Neural progenitor cell (in vitro differentiated cells): ENCODE measurements around the gene ZFR2. TPM values are rescaled to one million over a fixed set of nuclear protein-coding genes. Genes with fewer than 3 reads are reported as not detected.
"Not testable (repeated sequence)": the region's sequence is repeated elsewhere in the genome, so short reads cannot be mapped to it uniquely, and the experiment has no call there.

ENCODE experiments used
- DNase-seq: peaks from one replicate; pipeline ENCODE4 v3.0.0-alpha.2; 2016; ENCODE audit warnings: low spot score
- H2AFZ ChIP-seq: fragments of 200-600 bp; sonication (generic); replicated peaks from 2 replicates; pipeline ENCODE4 v1.6.1; 2016; ENCODE audit warnings: antibody characterized with exemption
- H3F3A ChIP-seq: fragments of 200-600 bp; sonication (generic); 2 replicates; pipeline ENCODE4 v1.6.1; 2016; ENCODE audit warnings: antibody characterized with exemption, low read depth
- H3K27ac ChIP-seq: fragments of 200-600 bp; sonication (generic); 2 replicates; pipeline ENCODE4 v1.5.1; 2016; ENCODE audit warnings: mild to moderate bottlenecking
- H3K27me3 ChIP-seq: fragments of 200-600 bp; sonication (generic); 2 replicates; pipeline ENCODE4 v1.6.1; 2016; ENCODE audit warnings: mild to moderate bottlenecking, moderate library complexity
- H3K36me3 ChIP-seq: fragments of 200-600 bp; sonication (generic); 2 replicates; pipeline ENCODE4 v1.5.1; 2016
- H3K4me1 ChIP-seq: fragments of 200-600 bp; sonication (generic); 2 replicates; pipeline ENCODE4 v1.6.1; 2016; ENCODE audit warnings: mixed run types
- H3K4me2 ChIP-seq: fragments of 200-600 bp; sonication (generic); 2 replicates; pipeline ENCODE4 v1.6.1; 2016
- H3K4me3 ChIP-seq: fragments of 200-600 bp; sonication (generic); 2 replicates; pipeline ENCODE4 v1.5.1; 2016
- H3K79me2 ChIP-seq: fragments of 200-600 bp; sonication (generic); 2 replicates; pipeline ENCODE4 v1.6.1; 2016; ENCODE audit warnings: low read depth
- H3K9ac ChIP-seq: fragments of 200-600 bp; sonication (generic); 2 replicates; pipeline ENCODE4 v1.6.1; 2016
- H3K9me3 ChIP-seq: fragments of 200-600 bp; sonication (generic); 2 replicates; pipeline ENCODE4 v1.5.1; 2016; ENCODE audit warnings: low read depth
- H4K20me1 ChIP-seq: fragments of 200-600 bp; sonication (generic); 2 replicates; pipeline ENCODE4 v1.6.1; 2016; ENCODE audit warnings: low read depth
- H3K27ac Mint-ChIP-seq: 3 replicates; pipeline ENCODE4 v1.8.0; 2021; ENCODE audit warnings: mixed read lengths
- H3K27me3 Mint-ChIP-seq: 2 replicates; pipeline ENCODE4 v1.8.0; 2022; ENCODE audit warnings: low read depth, mild to moderate bottlenecking, inconsistent platforms, moderate library complexity, mixed read lengths; ENCODE audit not compliant: insufficient read depth
- H3K36me3 Mint-ChIP-seq: 3 replicates; pipeline ENCODE4 v1.8.0; 2021; ENCODE audit warnings: mixed read lengths
- H3K4me1 Mint-ChIP-seq: 3 replicates; pipeline ENCODE4 v1.8.0; 2021; ENCODE audit warnings: mixed read lengths
- H3K4me3 Mint-ChIP-seq: 3 replicates; pipeline ENCODE4 v1.8.0; 2021; ENCODE audit warnings: mild to moderate bottlenecking, moderate library complexity, mixed read lengths
- H3K9me3 Mint-ChIP-seq: 3 replicates; pipeline ENCODE4 v1.8.0; 2020; ENCODE audit warnings: mixed read lengths
- CTCF ChIP-seq: fragments of 200-600 bp; sonication (generic); IDR thresholded peaks from 2 replicates; pipeline ENCODE4 v1.5.1; 2017; ENCODE audit warnings: antibody characterized with exemption, mild to moderate bottlenecking
- EZH2 ChIP-seq: fragments of 200-600 bp; sonication (generic); IDR thresholded peaks from 2 replicates; pipeline ENCODE4 v1.6.1; 2017; ENCODE audit warnings: antibody characterized with exemption, mild to moderate bottlenecking, moderate library complexity
- EZH2phosphoT487 ChIP-seq: fragments of 200-600 bp; sonication (generic); IDR thresholded peaks from 2 replicates; pipeline ENCODE4 v1.6.1; 2017; ENCODE audit warnings: antibody characterized with exemption
- total RNA-seq: library from RNA; depleted of rRNA; stranded (reverse); fragments of >200 nt; gene quantifications from 2 replicates; pipeline ENCODE4 v1.2.3, GENCODE V29; 2015; ENCODE audit warnings: low replicate concordance

ZFR2 gene
- total RNA-seq, 1 donor from 2014 or later = 8.9 TPM

GRCh38 chr19:3898426-3898825 lies 29.6 kb upstream of the ZFR2 start:
- H4K20me1 ChIP-seq = no peaks in the 10 kb centered on the region
- H3K9me3 ChIP-seq = peaks cover 4% of the 10 kb centered on the region
- Mint-ChIP-seq H3K4me1 (no peaks in the 10 kb centered on the region), H3K4me3 (no peak overlapping the region), H3K27me3 (peaks cover 2% of the 10 kb centered on the region), H3K27ac (no peak overlapping the region), H3K36me3 (peaks cover 3% of the 10 kb centered on the region), H3K9me3 (peaks cover 6% of the 10 kb centered on the region)
- no peak overlapping the region for H3K9ac ChIP-seq
- H3K36me3 ChIP-seq = peaks cover 4% of the 10 kb centered on the region
- no peaks in the 10 kb centered on the region for H3K4me1 ChIP-seq
- DNase-seq = no peak
- no peaks in the 10 kb centered on the region for H3K27me3 ChIP-seq
- no peaks in the 10 kb centered on the region for H3K79me2 ChIP-seq
- H2AFZ ChIP-seq = no peak overlapping the region
- H3K4me2 ChIP-seq = no peak overlapping the region
- TF ChIP-seq CTCF (no peak), EZH2phosphoT487 (no peak), EZH2 (no peak)
- no peak overlapping the region for H3K27ac ChIP-seq
- H3F3A ChIP-seq = no peaks in the 10 kb centered on the region
- H3K4me3 ChIP-seq = no peak overlapping the region

- peaks cover 6% of the 10 kb centered on the region for H3K9me3 Mint-ChIP-seq
- H3K9me3 ChIP-seq = peaks cover 4% of the 10 kb centered on the region
- H3K27ac Mint-ChIP-seq = no peak overlapping the region
- no peak overlapping the region for H3K9ac ChIP-seq
- no peaks in the 10 kb centered on the region for H3F3A ChIP-seq
- no peaks in the 10 kb centered on the region for H3K79me2 ChIP-seq
- H2AFZ ChIP-seq = no peak overlapping the region
- peaks cover 4% of the 10 kb centered on the region for H3K36me3 ChIP-seq
- H4K20me1 ChIP-seq = no peaks in the 10 kb centered on the region
- H3K4me3 Mint-ChIP-seq = no peak overlapping the region
- TF ChIP-seq CTCF (no peak), EZH2 (no peak), EZH2phosphoT487 (no peak)
- no peak overlapping the region for H3K4me2 ChIP-seq
- no peak overlapping the region for H3K4me3 ChIP-seq
- H3K27me3 ChIP-seq = no peaks in the 10 kb centered on the region
- no peak overlapping the region for H3K27ac ChIP-seq
- H3K27me3 Mint-ChIP-seq = peaks cover 2% of the 10 kb centered on the region
- no peaks in the 10 kb centered on the region for H3K4me1 Mint-ChIP-seq
- DNase-seq = no peak
- H3K4me1 ChIP-seq = no peaks in the 10 kb centered on the region
- peaks cover 3% of the 10 kb centered on the region for H3K36me3 Mint-ChIP-seq
Measured at GRCh38 chr19:3897936-3898335, 29.1 kb upstream of the ZFR2 start.

GRCh38 chr19:3895788-3896187 lies 26.9 kb upstream of the ZFR2 start:
- DNase-seq = no peak
- Mint-ChIP-seq H3K4me1 (no peaks in the 10 kb centered on the region), H3K36me3 (peaks cover 3% of the 10 kb centered on the region), H3K9me3 (peaks cover 6% of the 10 kb centered on the region), H3K27ac (no peak overlapping the region), H3K27me3 (peaks cover 4% of the 10 kb centered on the region), H3K4me3 (no peak overlapping the region)
- no peaks in the 10 kb centered on the region for H3F3A ChIP-seq
- no peaks in the 10 kb centered on the region for H4K20me1 ChIP-seq
- H3K27ac ChIP-seq = no peak overlapping the region
- H3K36me3 ChIP-seq = peaks cover 4% of the 10 kb centered on the region
- H3K27me3 ChIP-seq = no peaks in the 10 kb centered on the region
- peaks cover 4% of the 10 kb centered on the region for H3K9me3 ChIP-seq
- no peaks in the 10 kb centered on the region for H3K79me2 ChIP-seq
- no peaks in the 10 kb centered on the region for H3K4me1 ChIP-seq
- no peak overlapping the region for H3K9ac ChIP-seq
- TF ChIP-seq CTCF = no peak
- no peak for TF ChIP-seq EZH2phosphoT487
- no peak overlapping the region for H3K4me2 ChIP-seq
- no peak overlapping the region for H3K4me3 ChIP-seq
- no peak overlapping the region for H2AFZ ChIP-seq

- H3K9me3 ChIP-seq, H3K36me3 ChIP-seq, H3K4me3 Mint-ChIP-seq, H3F3A ChIP-seq, H3K4me2 ChIP-seq, H3K36me3 Mint-ChIP-seq, H3K27ac ChIP-seq, H3K4me1 ChIP-seq, H4K20me1 ChIP-seq, H2AFZ ChIP-seq, H3K27me3 ChIP-seq, H3K9me3 Mint-ChIP-seq, H3K79me2 ChIP-seq, H3K27me3 Mint-ChIP-seq, H3K27ac Mint-ChIP-seq, DNase-seq, H3K9ac ChIP-seq, H3K4me1 Mint-ChIP-seq, H3K4me3 ChIP-seq: not testable (repeated sequence)
Measured at GRCh38 chr19:3894959-3895358, 26.1 kb upstream of the ZFR2 start.
